A172 (cell line): ENCODE data around the gene DIAPH2. TPM values are rescaled to one million over a fixed set of nuclear protein-coding genes. Genes with fewer than 3 reads are reported as not detected.

Experiments
- DNase-seq: peaks from one replicate; pipeline ENCODE4 v3.0.0-alpha.2; 2015; ENCODE audit warnings: low spot score
- total RNA-seq: library from RNA; depleted of rRNA; stranded (reverse); fragments of >200 nt; shearing (Covaris generic); gene quantifications from 2 replicates; pipeline ENCODE4 v1.2.3, GENCODE V29; 2014

DIAPH2 gene
- total RNA-seq, 1 experiment from 2014 or later = 4.7 TPM

DNA sequence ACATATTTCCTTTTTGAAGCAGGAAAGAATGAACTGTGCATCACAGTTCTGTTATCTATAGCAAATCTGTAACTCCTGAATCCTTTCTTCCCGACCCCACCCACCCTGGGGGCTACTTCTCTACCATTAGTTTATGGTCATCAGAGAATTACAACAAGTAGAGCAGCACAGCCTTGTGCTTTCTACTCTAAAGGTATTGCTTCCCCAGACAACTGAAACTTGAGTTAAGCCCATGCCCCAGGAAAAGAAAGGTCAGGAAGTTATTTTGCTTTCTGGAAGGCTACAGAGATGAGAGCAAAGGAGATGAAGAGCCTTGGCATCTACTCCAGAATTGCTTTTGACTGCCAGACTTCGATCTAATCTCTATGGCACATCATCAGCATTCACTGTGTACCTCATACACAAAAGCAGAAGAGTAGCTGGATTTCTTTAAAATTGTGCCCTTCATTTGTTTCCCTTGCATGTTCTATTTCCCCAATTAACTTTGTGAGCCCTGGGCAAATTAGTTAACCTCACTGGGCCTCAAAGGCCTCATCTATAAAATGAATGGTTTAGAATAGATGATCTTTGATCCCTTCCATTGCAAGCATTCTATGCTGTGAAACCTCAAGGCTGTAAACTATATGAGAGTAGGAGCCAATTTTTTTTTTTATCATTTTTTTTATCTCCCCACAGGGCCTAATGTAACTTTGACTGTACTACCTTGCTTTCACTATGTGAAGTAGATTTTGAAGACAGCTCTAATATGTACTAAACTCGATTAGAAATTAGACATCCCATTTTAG, 794.7 kb downstream of the DIAPH2 start:
- no peak for DNase-seq

DNA sequence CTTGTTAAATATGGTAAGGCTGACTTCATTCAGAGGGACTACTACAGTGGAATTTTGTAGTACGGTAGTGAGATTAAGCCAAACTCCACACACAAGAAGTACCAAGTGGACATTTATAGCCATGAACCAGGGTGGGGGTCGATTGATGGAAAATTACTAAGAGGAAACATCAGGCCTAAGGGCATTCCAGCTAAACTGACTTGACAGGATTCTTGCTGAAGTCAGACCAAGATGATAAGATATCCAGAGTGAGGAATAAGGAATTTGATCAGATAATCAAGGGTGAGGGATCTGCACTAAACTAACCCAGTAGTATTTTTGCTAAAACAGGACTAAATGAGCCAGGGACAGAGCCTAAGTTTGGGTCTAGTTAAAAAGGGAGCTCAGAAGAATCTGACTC, 796.6 kb downstream of the DIAPH2 start:
- DNase-seq = no peak

- DNase-seq = no peak
These were observed 798.1 kb downstream of the DIAPH2 start for GRCh38 chrX:97482666-97483300.

GRCh38 chrX:97490656-97491055, 806.0 kb downstream of the DIAPH2 start:
- DNase-seq = no peak

GRCh38 chrX:97494756-97495372, 810.2 kb downstream of the DIAPH2 start:
- no peak for DNase-seq

DNA sequence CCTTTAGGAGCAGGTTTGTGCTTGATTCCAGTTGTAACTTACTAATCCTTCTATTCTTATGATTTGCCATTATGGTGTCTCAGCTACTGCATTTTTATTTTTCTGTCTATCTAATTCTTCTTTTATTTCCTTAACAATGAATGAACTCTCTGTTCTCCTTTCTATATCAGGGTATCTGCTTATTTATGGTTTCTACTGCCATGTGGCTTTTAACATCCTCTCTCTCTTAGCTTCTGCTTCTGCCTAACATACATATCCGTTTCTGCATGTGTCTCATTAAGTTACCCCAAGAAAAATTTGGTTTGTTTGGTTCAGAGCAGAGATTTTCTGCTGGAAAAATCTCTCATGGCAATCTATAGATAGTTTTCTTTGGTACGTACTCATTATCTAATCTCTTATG, 813.5 kb downstream of the DIAPH2 start:
- no peak for DNase-seq

GRCh38 chrX:97504431-97504830, 819.8 kb downstream of the DIAPH2 start:
- DNase-seq = no peak

DNA sequence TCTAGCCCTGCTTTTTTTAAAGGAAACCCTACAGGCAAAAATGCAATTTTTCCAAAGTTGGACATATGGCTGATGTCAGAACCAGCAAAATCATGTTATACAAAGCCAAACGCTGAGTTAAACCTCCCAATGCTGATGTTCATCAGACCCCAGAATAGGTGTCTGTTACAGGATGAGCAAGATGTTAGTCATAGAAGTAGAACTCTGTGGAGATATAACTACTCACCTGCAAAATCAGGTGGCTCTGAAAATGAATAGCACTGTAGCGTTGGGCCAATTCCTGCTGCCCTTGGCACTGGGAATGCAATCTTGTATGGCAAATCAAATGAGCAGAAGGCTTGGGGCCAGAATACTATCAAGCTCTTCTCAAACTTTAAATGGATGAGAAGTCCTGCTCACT, 833.1 kb downstream of the DIAPH2 start:
- no peak for DNase-seq

DNA sequence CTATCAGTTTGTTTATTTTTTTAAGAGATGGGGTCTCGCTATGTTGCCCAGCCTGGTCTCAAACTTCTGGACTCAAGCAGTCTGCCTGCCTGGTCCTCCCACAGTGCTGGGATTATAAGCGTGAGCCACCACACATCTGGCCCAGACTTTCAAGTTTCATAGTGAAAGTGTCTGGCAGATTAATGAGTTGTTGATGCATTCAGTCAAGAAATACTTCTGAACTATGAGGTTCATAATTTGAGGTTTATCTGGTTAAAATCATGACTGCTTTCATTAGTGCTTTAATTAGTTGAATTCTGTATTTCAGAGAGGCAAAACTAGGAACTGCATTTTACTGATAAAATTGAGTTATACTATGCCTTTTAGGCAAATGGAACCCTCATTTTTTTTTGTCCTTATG, 837.7 kb downstream of the DIAPH2 start:
- no peak for DNase-seq

GRCh38 chrX:97524340-97524739, 839.7 kb downstream of the DIAPH2 start:
- no peak for DNase-seq

GRCh38 chrX:97524997-97525396, 840.4 kb downstream of the DIAPH2 start:
- DNase-seq = peak; percentile 25

DNA sequence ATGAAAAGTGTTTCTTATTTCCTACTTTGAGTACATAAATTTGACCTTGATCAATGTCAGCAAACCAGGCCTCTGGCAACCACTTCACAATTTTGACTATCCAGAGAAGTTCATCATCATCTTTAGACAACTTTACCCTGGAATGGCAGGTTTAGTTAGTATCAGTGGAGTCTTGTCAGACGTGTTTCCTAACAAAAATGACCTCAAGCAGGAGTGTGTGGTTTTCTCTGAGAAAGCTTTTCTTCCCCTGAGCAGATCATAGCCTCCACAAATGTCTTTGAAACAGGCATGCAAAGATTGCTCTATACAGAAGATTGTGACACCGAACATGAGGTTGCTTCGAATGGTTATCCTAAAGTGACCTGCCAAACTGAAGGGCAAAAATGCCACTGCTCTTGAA, 841.3 kb downstream of the DIAPH2 start:
- no peak for DNase-seq

- DNase-seq = no peak
These were observed 843.1 kb downstream of the DIAPH2 start for GRCh38 chrX:97527725-97528124.

- no peak for DNase-seq
These were observed 845.0 kb downstream of the DIAPH2 start for GRCh38 chrX:97529536-97530200.

- DNase-seq = no peak
These were observed 847.2 kb downstream of the DIAPH2 start for GRCh38 chrX:97531825-97532224.

DNA sequence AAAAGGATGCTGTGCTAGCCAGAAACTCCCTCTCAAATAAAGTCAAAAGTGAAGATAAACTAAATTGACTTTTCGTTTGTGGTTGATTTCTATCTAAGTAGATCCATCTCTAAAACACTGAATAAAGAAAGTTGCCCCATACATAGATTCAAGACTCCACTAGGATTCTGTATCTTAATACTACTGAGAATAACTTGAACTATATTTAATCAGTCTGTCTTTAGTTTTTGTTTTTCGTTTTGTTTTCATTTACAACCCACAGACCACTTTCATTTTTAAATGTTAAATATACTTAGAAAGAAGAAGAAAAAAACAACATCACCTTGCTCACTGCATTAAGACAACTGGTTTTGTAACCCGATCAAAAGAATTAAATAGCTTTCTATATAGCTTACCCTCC, 854.1 kb downstream of the DIAPH2 start:
- no peak for DNase-seq

GRCh38 chrX:97539970-97540519, 855.4 kb downstream of the DIAPH2 start:
- no peak for DNase-seq

GRCh38 chrX:97547877-97548578, 863.4 kb downstream of the DIAPH2 start:
- DNase-seq = no peak

- no peak for DNase-seq
These were observed 867.2 kb downstream of the DIAPH2 start for GRCh38 chrX:97551821-97552220.

GRCh38 chrX:97553833-97554232, 869.2 kb downstream of the DIAPH2 start:
- DNase-seq = no peak

- DNase-seq = no peak
These were observed 871.7 kb downstream of the DIAPH2 start for GRCh38 chrX:97556359-97556758.
